WTC11 (cell line): ENCODE data around the gene POLR2M.

Experiments used
- ELF4 ChIP-seq: sonication (generic); formaldehyde crosslinking; IDR thresholded peaks from 2 replicates; pipeline ENCODE4 v1.8.1; 2022; ENCODE audit warnings: low read depth, mild to moderate bottlenecking, moderate library complexity, missing genetic modification reagents
- GRHL2 ChIP-seq: fragments of 250-450 bp; sonication (Bioruptor Pico); IDR thresholded peaks from 2 replicates; pipeline ENCODE4 v1.8.0; 2022; ENCODE audit warnings: mild to moderate bottlenecking, moderate library complexity; ENCODE audit not compliant: insufficient replicate concordance, severe bottlenecking
- NFYB ChIP-seq: sonication (generic); formaldehyde crosslinking; conservative IDR thresholded peaks from 2 replicates; pipeline ENCODE4 v1.8.0; 2022; ENCODE audit warnings: low read depth, missing genetic modification reagents
- NR1H2 ChIP-seq: sonication (generic); formaldehyde crosslinking; IDR thresholded peaks from 2 replicates; pipeline ENCODE4 v1.9.0; 2021; ENCODE audit warnings: mild to moderate bottlenecking, moderate library complexity, missing genetic modification reagents
- ZNF138 ChIP-seq: sonication (generic); formaldehyde crosslinking; conservative IDR thresholded peaks from 2 replicates; pipeline ENCODE4 v1.8.1; 2022; ENCODE audit warnings: mild to moderate bottlenecking, moderate library complexity, missing genetic modification reagents
- ZNF396 ChIP-seq: fragments of 250-450 bp; sonication (Bioruptor Pico); IDR thresholded peaks from 2 replicates; pipeline ENCODE4 v1.8.0; 2021; ENCODE audit warnings: mild to moderate bottlenecking, moderate library complexity, borderline replicate concordance
- TF ChIP-seq, protein P1 (sequence below): fragments of 200-600 bp; IDR thresholded peaks from 2 replicates; pipeline ENCODE4 v1.8.0; 2022; ENCODE audit warnings: antibody characterized with exemption
- TF ChIP-seq, protein P2 (sequence below): sonication (generic); formaldehyde crosslinking; IDR thresholded peaks from 2 replicates; pipeline ENCODE4 v1.8.1; 2022; ENCODE audit warnings: low read depth, missing genetic modification reagents, borderline replicate concordance
- TF ChIP-seq, protein P3 (sequence below): sonication (generic); formaldehyde crosslinking; conservative IDR thresholded peaks from 2 replicates; pipeline ENCODE4 v1.8.1; 2023; ENCODE audit warnings: mild to moderate bottlenecking, low read depth, missing genetic modification reagents, moderate library complexity

DNA sequence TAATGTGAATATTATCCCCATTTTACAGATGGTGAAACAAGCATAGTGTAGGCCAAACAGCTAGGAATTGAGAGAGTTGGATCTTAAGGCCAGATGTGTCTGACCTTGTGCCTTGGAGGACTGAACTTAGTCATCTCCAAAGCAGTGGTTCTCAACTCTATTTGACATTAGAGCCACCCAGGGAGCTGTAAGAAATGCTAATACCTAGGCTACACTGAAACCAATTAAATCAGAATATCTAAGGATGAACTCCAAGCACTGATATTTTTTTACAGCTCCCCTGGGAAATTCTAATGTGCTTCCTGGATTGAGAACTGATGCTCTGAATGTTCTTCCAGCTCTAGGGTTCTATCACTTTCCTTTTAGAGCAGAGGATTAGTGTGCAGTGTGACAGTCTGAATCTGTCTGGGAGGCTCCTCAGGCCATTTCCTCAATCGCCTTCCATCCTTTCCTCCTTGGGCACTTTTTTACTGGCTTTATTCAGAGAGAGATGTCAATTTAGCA is 32.3 kb downstream of the POLR2M start:
- TF ChIP-seq, protein P1, sequence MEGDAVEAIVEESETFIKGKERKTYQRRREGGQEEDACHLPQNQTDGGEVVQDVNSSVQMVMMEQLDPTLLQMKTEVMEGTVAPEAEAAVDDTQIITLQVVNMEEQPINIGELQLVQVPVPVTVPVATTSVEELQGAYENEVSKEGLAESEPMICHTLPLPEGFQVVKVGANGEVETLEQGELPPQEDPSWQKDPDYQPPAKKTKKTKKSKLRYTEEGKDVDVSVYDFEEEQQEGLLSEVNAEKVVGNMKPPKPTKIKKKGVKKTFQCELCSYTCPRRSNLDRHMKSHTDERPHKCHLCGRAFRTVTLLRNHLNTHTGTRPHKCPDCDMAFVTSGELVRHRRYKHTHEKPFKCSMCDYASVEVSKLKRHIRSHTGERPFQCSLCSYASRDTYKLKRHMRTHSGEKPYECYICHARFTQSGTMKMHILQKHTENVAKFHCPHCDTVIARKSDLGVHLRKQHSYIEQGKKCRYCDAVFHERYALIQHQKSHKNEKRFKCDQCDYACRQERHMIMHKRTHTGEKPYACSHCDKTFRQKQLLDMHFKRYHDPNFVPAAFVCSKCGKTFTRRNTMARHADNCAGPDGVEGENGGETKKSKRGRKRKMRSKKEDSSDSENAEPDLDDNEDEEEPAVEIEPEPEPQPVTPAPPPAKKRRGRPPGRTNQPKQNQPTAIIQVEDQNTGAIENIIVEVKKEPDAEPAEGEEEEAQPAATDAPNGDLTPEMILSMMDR: no peak
- no peak for TF ChIP-seq GRHL2
- TF ChIP-seq NR1H2: no peak
- no peak for TF ChIP-seq ZNF396 (CRISPR knock-in tag)
- TF ChIP-seq, protein P2, sequence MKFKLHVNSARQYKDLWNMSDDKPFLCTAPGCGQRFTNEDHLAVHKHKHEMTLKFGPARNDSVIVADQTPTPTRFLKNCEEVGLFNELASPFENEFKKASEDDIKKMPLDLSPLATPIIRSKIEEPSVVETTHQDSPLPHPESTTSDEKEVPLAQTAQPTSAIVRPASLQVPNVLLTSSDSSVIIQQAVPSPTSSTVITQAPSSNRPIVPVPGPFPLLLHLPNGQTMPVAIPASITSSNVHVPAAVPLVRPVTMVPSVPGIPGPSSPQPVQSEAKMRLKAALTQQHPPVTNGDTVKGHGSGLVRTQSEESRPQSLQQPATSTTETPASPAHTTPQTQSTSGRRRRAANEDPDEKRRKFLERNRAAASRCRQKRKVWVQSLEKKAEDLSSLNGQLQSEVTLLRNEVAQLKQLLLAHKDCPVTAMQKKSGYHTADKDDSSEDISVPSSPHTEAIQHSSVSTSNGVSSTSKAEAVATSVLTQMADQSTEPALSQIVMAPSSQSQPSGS: no peak
- no peak for TF ChIP-seq ZNF138 (CRISPR knock-in tag)
- no peak for TF ChIP-seq NFYB (CRISPR knock-in tag)
- TF ChIP-seq, protein P3, sequence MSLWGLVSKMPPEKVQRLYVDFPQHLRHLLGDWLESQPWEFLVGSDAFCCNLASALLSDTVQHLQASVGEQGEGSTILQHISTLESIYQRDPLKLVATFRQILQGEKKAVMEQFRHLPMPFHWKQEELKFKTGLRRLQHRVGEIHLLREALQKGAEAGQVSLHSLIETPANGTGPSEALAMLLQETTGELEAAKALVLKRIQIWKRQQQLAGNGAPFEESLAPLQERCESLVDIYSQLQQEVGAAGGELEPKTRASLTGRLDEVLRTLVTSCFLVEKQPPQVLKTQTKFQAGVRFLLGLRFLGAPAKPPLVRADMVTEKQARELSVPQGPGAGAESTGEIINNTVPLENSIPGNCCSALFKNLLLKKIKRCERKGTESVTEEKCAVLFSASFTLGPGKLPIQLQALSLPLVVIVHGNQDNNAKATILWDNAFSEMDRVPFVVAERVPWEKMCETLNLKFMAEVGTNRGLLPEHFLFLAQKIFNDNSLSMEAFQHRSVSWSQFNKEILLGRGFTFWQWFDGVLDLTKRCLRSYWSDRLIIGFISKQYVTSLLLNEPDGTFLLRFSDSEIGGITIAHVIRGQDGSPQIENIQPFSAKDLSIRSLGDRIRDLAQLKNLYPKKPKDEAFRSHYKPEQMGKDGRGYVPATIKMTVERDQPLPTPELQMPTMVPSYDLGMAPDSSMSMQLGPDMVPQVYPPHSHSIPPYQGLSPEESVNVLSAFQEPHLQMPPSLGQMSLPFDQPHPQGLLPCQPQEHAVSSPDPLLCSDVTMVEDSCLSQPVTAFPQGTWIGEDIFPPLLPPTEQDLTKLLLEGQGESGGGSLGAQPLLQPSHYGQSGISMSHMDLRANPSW (CRISPR knock-in tag): no peak
- TF ChIP-seq ELF4 (CRISPR knock-in tag): no peak
